HepG2 (cell line): ENCODE results near the gene VAV2. TPM values are rescaled to one million over a fixed set of nuclear protein-coding genes. Genes with fewer than 3 reads are reported as not detected.

ENCODE experiments used
- ATAC-seq: fragments of 200-7000 bp; cut with Tn5 transposase; 3 replicates; pipeline ENCODE4 v1.9.1; 2020; ENCODE audit warnings: mild to moderate bottlenecking, moderate library complexity
- BruUV-seq: library from RNA; stranded (reverse); fragments of 400-500 nt; replicated peaks from 2 replicates; lab custom pipeline; 2021; lab: Mats Ljungman, UMichigan
- CTCF ChIA-PET: fragments of 300-600 bp; formaldehyde crosslinking; extraction: SDS; loops from one replicate; lab custom pipeline; 2021; ENCODE audit warnings: low total read pairs, inconsistent platforms, low intra/inter-chr PET ratio; lab: Yijun Ruan, JAX
- POLR2A ChIA-PET: fragments of 350-600 bp; sonication (Branson Sonifier 250); formaldehyde crosslinking; loops from one replicate; lab custom pipeline; 2020; ENCODE audit warnings: antibody characterized with exemption, inconsistent platforms; lab: Yijun Ruan, JAX
- DNase-seq: peaks from one replicate; pipeline ENCODE4 v3.0.0-alpha.2; 2015; ENCODE audit warnings: low spot score
- FAIRE-seq: peaks from 3 replicates; lab custom pipeline; 2011; peaks lifted over from hg19 to GRCh38; lab: Jason Lieb, UNC
- H2AFZ ChIP-seq: one replicate; pipeline ENCODE4 v1.6.1; 2011; ENCODE audit warnings: low read length, inconsistent platforms
- H3K27ac ChIP-seq: fragments of 300-600 bp; 3 replicates; pipeline ENCODE4 v1.8.0; 2011; ENCODE audit warnings: mixed run types, mild to moderate bottlenecking, mixed read lengths, low read length, inconsistent platforms; ENCODE audit not compliant: insufficient read depth; ENCODE audit errors: extremely low read length
- H3K27me3 ChIP-seq, 2 experiments: fragments of 200-600 bp in 1 of 2; 2 replicates in 1 of 2; 3 replicates in 1 of 2; pipeline versions ENCODE4 v1.6.0 to v1.8.0; 2011; ENCODE audit warnings: low read length in 2 of 2, mild to moderate bottlenecking in 2 of 2, moderate library complexity in 2 of 2, inconsistent platforms in 1 of 2; ENCODE audit not compliant: insufficient read depth in 2 of 2, control insufficient read depth in 1 of 2
- H3K36me3 ChIP-seq, 2 experiments: fragments of 200-600 bp in 1 of 2; replicated peaks in 1 of 2; 2 replicates in 1 of 2; 3 replicates in 1 of 2; pipeline versions ENCODE4 v1.5.1 to v1.8.0; 2011; ENCODE audit warnings: low read length in 2 of 2, inconsistent platforms in 1 of 2; ENCODE audit not compliant: insufficient read depth in 2 of 2, control insufficient read depth in 1 of 2
- H3K4me1 ChIP-seq: 2 replicates; pipeline ENCODE4 v1.5.1; 2012; ENCODE audit warnings: low read length, inconsistent platforms; ENCODE audit not compliant: insufficient read depth
- H3K4me2 ChIP-seq: 2 replicates; pipeline ENCODE4 v1.6.0; 2011; ENCODE audit warnings: low read depth, low read length, inconsistent platforms
- H3K4me3 ChIP-seq, 3 experiments: fragments of 200-600 bp in 1 of 3; sonication (generic), shearing (Covaris generic) in 1 of 3; replicated peaks in 1 of 3; 2 replicates each; pipeline ENCODE4 v1.5.1; 2011 to 2016; ENCODE audit warnings: low read length in 3 of 3, inconsistent platforms in 2 of 3, low read depth in 2 of 3, mild to moderate bottlenecking in 2 of 3, control low read depth in 1 of 3, mixed read lengths in 1 of 3; ENCODE audit not compliant: insufficient read depth in 1 of 3
- H3K79me2 ChIP-seq: one replicate; pipeline ENCODE4 v1.6.1; 2011; ENCODE audit warnings: low read length, inconsistent platforms; ENCODE audit not compliant: insufficient read depth
- H3K9ac ChIP-seq: 2 replicates; pipeline ENCODE4 v1.6.0; 2011; ENCODE audit warnings: mild to moderate bottlenecking, low read depth, low read length, inconsistent platforms; ENCODE audit not compliant: insufficient read depth
- H3K9me3 ChIP-seq: 2 replicates; pipeline ENCODE4 v1.5.1; 2012; ENCODE audit warnings: mild to moderate bottlenecking, low read length
- H4K20me1 ChIP-seq: 2 replicates; pipeline ENCODE4 v1.6.0; 2011; ENCODE audit warnings: inconsistent platforms, mild to moderate bottlenecking, low read length, moderate library complexity; ENCODE audit not compliant: insufficient read depth
- CCDC6 ChIP-seq: sonication (generic); formaldehyde crosslinking; IDR thresholded peaks from 2 replicates; pipeline ENCODE4 v1.8.1; 2022; ENCODE audit warnings: mild to moderate bottlenecking, missing genetic modification reagents, moderate library complexity
- ZNF160 ChIP-seq: sonication (generic); formaldehyde crosslinking; IDR thresholded peaks from 2 replicates; pipeline ENCODE4 v1.8.0; 2022; ENCODE audit warnings: mild to moderate bottlenecking, inconsistent platforms, missing genetic modification reagents
- ZNF350 ChIP-seq: sonication (generic); formaldehyde crosslinking; IDR thresholded peaks from 2 replicates; pipeline ENCODE4 v1.4.0; 2020; ENCODE audit warnings: mild to moderate bottlenecking, low read depth, missing genetic modification reagents, borderline replicate concordance
- WGBS: methylation state at CpG from one replicate; pipeline ENCODE4 v1.1.6; 2017; ENCODE audit warnings: low lambda C conversion rate; 5-methylcytosine and 5-hydroxymethylcytosine counted together
- in situ Hi-C: cut with HindIII; loops from 2 replicates; pipeline ENCODE4 v1.10.0; 2017; ENCODE audit warnings: low pct_unique_long_range_greater_than_20kb; ENCODE audit not compliant: extremely low pct_ligation_motif_present
- intact Hi-C: fragments of 100-400 bp; cut with micrococcal nuclease; formaldehyde crosslinking; loops from one replicate; pipeline ENCODE4 v1.10.0; 2022; ENCODE audit not compliant: unreplicated experiment
- polyA plus RNA-seq, 8 experiments: library from polyadenylated mRNA; depleted of rRNA in 3 of 8; stranded (reverse) in 7 of 8; unstranded in 1 of 8; fragments of >200 nt; fragmentation: Illumina TruSeq in 4 of 8; extraction: Trizol in 4 of 8; gene quantifications; 2 replicates each; pipeline versions ENCODE4 v1.2.1 to v1.2.3, GENCODE V29; 2011 to 2016; ENCODE audit warnings: low read depth in 4 of 8, missing spikeins in 1 of 8, mixed read lengths in 1 of 8; ENCODE audit not compliant: insufficient read depth in 1 of 8
- total RNA-seq, 5 experiments: library from RNA; depleted of rRNA; stranded (reverse); fragments of >200 nt; fragmentation: Illumina TruSeq; extraction: Trizol; gene quantifications; 2 replicates each; pipeline ENCODE4 v1.2.3, GENCODE V29; 2016; ENCODE audit warnings: low read depth in 1 of 5
- TF ChIP-seq, protein P1 (sequence below): sonication (generic); formaldehyde crosslinking; IDR thresholded peaks from 2 replicates; pipeline ENCODE4 v1.4.0; 2020; ENCODE audit warnings: missing genetic modification reagents, borderline replicate concordance

VAV2 gene
- total and polyA plus RNA-seq, 2 of the 13 experiments (the other 11 are each of a cell fraction or from before 2014, with no cell fraction given), result 22.5 to 22.9 TPM

- WGBS, result 90% methylated on average over 6 of the region's 8 CpGs
- intact Hi-C loops, result no loop called here
- CTCF ChIA-PET, result no interaction called here
These were observed 251.2 kb downstream of the VAV2 start for GRCh38 chr9:133740911-133741310.

More at GRCh38 chr9:133740911-133741310, 251.2 kb downstream of the VAV2 start:
- no peak overlapping the region for H2AFZ ChIP-seq
- in situ Hi-C loops, result loop anchor here (25.0 kb wide), 1 partner anchor 204 kb away; the partner anchor contains the start of gene ADAMTSL2
- 0 out of 2 replicates have a peak, but pooled peaks have one; percentile 31 for TF ChIP-seq ZNF350 (CRISPR knock-in tag)
- TF ChIP-seq, protein P1, sequence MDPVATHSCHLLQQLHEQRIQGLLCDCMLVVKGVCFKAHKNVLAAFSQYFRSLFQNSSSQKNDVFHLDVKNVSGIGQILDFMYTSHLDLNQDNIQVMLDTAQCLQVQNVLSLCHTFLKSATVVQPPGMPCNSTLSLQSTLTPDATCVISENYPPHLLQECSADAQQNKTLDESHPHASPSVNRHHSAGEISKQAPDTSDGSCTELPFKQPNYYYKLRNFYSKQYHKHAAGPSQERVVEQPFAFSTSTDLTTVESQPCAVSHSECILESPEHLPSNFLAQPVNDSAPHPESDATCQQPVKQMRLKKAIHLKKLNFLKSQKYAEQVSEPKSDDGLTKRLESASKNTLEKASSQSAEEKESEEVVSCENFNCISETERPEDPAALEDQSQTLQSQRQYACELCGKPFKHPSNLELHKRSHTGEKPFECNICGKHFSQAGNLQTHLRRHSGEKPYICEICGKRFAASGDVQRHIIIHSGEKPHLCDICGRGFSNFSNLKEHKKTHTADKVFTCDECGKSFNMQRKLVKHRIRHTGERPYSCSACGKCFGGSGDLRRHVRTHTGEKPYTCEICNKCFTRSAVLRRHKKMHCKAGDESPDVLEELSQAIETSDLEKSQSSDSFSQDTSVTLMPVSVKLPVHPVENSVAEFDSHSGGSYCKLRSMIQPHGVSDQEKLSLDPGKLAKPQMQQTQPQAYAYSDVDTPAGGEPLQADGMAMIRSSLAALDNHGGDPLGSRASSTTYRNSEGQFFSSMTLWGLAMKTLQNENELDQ, result no peak
- TF ChIP-seq CCDC6, result no peak
- no peak for TF ChIP-seq ZNF160 (CRISPR knock-in tag)
- TF ChIP-seq, all 625 proteins: peak for 1
- FAIRE-seq, result no peak
- no TSS peak for BruUV-seq
- H3K36me3 ChIP-seq, result no peaks in the 10 kb centered on the region
- H3K4me2 ChIP-seq, result no peak overlapping the region
- H3K9me3 ChIP-seq, result no peaks in the 10 kb centered on the region
- no peak for DNase-seq
- H3K27ac ChIP-seq, result peak overlapping the region; percentile 97
- ATAC-seq, result no peak
- H3K27me3 ChIP-seq, result no peaks in the 10 kb centered on the region
- H3K79me2 ChIP-seq, result peaks cover 5% of the 10 kb centered on the region
- peaks cover 82% of the 10 kb centered on the region for H3K4me1 ChIP-seq
- no peak overlapping the region for H3K9ac ChIP-seq
- no peaks in the 10 kb centered on the region for H4K20me1 ChIP-seq
- POLR2A ChIA-PET, result interaction anchor here (1.8 to 6.2 kb wide), 3 partner anchors 16 to 27 kb away, joined by 7 to 156 read pairs (median 9); no protein-coding TSS in a partner anchor
- H3K4me3 ChIP-seq, result no peak overlapping the region
